Measurements from ENCODE around the gene RAPGEF1.
"Not testable (repeated sequence)": the region's sequence is repeated elsewhere in the genome, so short reads cannot be mapped to it uniquely, and the experiment has no call there.

The RAPGEF1 gene

DNA sequence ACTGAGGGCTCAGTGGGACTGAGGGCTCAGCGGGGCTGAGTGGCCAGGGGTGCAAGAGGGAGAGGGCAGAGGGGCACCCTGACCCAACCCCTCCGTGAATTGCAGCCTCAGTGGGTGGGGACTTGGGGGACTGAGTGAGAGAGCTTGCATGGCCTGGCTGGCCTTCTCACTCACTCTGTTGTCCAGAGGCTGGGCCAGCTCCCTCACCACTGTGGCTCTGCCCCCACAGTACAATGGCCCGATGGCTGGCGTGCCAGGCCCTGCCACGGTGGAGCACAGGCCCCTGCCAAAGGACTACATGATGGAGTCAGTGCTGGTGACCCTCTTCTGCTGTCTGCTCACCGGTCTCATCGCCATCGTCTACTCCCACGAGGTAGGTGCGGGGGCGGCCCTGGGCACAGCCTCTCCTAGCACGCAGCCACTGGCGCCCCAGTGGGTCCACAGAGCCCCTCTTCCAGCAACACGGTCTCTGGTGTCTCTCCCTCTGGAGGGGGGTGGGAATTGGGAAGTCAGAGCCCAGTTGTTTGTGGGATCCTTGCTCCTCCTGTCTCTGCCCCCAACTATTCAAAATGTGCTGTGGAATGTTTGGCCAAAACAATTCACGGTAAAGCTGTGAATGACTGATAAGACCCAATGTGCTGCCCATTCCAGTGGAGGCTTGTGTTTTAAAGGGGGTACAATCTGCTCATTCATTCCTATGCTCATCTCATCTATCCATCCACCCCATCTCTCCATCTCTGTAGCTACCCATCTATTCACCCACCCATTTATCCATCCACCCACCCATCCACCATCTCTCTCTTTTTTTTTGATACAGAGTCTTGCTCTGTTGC is 183.8 kb downstream of the RAPGEF1 start:
- FAIRE-seq (no peak), DNase-seq (ENCODE audit: insufficient read length, low spot score) (no peak)
- TF ChIP-seq POLR2A (IDR thresholded peaks at IDR 0.05; ENCODE audit: low read depth, low read length), result no peak

DNA sequence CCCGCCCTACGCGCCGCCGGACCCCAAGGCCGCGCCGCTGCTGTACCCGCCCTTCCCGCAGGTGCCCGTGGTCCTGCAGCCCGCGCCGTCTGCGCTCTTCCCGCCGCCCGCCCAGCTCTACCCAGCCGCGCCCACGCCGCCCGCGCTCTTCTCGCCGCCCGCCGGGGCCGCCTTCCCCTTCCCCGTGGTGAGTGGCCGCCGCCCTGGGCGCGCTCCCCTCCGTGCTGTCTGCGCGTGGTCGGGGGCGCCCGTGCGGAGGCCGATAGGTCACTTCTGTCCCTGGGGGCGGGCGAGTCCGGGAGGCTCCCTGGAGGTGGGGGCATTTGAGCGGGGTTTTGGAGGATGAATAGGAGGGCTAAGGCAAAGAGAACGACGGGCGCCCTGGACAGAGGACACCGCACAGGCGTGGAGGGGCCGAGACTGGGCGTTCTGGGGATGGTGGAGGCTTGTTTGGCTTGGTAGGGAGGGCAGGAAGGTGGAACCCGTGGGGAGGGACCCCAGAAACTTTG is 185.0 kb downstream of the RAPGEF1 start:
- FAIRE-seq (no peak), DNase-seq (ENCODE audit: insufficient read length, low spot score) (no peak)
- no peak for TF ChIP-seq POLR2A (IDR thresholded peaks at IDR 0.05; ENCODE audit: low read depth, low read length)

DNA sequence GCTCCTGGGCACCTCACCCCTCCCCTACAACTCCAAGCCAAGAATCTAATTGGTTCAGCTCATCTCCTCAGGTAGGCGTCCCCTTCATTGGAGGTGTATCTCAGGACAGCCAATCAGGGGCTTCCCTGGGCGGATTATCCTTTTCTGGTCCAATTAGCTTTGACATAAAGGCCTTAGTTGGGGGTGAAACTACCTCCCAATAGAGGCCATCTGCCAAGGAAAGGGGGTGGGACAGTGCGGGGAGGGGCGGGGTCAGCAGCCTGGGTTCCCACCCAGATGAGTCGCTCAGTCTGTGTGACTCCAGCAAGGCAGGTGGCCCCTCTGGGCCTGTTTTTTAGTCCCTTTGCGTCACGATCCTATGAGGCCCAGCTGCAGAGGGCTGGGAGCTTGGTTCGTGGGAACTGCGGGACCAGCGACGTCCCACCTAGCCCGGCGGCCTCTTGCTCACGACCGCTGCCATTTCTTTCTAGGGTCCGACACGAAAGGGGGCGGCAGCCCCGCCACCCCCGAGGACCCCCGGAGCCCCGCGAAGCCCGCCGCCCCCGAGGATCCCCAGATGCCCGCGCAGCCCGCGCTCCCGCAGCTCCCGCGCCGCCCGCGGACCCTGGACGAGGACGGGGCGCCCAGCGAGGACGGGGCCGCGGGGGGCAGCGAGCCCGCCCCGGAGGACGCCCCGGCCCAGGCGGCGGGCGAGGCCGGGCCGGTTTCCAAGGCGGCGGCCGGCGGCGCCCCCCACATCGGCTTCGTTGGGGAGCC is 185.6 kb downstream of the RAPGEF1 start:
- TF ChIP-seq POLR2A (IDR thresholded peaks at IDR 0.05; ENCODE audit: low read depth, low read length), result no peak
- DNase-seq (ENCODE audit: insufficient read length, low spot score) (no peak), FAIRE-seq (no peak)

DNA sequence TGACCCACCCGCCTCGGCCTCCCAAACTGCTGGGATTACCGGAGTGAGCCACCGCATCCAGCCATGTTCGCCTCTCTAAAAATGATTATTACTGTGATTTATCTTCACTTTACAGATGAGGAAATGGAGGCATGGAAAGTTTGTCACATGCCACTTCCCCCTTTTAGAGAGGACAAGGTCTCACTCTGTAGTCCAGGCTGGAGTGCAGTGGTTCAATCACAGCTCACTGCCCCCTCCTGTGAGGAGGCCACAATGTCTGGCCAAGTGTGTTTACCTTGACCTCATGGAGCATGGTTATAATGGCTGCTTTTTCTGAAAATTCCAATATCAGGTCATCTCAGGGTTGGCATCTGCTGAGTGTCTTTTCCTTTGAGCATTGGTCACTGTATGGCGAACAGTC is 187.8 kb downstream of the RAPGEF1 start:
- FAIRE-seq (no peak), DNase-seq (ENCODE audit: insufficient read length, low spot score) (no peak)
- no peak for TF ChIP-seq POLR2A (IDR thresholded peaks at IDR 0.05; ENCODE audit: low read depth, low read length)

DNA sequence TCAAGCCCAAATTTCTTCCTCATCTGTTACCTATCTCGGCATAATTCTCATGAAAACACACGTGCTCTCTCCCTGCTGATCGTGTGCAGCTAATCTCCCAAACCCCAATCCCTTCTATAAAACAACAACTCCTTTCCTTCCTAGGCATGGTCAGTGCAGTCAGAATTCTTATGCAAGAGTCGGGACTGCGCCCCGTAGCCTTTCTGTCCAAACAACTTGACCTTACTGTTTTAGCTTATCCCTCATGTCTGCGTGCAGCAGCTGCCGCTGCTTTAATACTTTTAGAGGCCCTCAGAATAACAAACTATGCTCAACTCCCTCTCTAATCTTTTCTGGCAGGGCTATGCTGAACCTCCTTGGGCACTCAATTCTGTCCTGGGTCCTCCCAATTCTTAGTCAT is 189.4 kb downstream of the RAPGEF1 start:
- not testable (repeated sequence) for FAIRE-seq; DNase-seq (ENCODE audit: insufficient read length, low spot score)

DNA sequence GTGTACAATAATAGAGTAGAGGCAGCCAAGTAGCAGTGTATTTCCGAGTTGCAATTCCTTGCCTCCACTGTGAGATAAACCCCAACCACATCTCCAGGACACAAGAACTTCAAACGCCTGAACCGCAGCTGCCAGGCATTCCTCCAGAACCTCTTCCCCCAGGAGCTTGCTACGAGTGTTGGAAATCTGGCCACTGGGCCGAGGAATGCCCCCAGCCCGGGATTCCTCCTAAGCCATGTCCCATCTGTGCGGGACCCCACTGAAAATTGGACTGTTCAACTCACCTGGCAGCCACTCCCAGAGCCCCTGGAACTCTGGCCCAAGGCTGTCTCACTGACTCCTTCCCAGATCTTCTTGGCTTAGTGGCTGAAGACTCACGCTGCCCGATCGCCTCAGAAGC is 190.7 kb downstream of the RAPGEF1 start:
- FAIRE-seq; DNase-seq (ENCODE audit: insufficient read length, low spot score): not testable (repeated sequence)

DNA sequence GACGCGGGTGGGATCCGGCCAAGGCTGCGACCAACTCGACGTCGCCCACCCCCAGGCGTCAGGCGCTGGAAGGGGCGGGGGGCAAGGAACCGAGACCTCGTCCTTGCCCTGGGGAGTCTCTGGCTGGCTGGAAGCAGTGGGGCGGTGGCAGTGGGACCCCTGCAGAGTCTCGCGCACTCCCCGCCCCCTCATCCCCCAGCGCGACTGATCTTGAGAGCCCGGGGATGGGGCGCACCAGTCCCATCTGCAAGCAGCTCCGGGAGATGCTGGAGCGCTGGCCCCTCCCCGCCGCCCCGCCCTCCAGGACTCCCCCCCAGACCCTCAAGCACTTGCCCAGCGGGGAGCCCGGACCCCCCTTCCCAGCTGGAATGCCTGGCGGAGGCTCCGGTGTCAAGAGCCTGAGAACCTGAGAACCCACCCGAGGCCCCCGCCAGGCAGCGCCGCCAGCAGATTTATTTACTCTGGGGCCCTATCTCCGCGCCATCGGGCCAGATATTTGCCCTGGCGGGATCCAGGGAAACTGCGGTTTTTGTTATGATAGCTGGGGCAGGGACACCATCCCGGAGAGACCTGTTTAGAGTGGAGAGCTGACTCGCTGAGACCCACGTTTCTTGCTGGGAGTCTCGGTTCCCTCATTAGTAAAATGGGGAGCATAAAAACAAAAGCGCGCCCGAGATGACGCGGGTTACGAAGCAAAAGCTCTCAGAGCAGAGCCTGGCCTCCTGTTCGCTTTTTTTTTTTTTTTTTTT is 193.4 kb downstream of the RAPGEF1 start:
- DNase-seq (ENCODE audit: insufficient read length, low spot score), result no peak
- FAIRE-seq, result no peak
- TF ChIP-seq POLR2A (IDR thresholded peaks at IDR 0.05; ENCODE audit: low read depth, low read length), result no peak

DNA sequence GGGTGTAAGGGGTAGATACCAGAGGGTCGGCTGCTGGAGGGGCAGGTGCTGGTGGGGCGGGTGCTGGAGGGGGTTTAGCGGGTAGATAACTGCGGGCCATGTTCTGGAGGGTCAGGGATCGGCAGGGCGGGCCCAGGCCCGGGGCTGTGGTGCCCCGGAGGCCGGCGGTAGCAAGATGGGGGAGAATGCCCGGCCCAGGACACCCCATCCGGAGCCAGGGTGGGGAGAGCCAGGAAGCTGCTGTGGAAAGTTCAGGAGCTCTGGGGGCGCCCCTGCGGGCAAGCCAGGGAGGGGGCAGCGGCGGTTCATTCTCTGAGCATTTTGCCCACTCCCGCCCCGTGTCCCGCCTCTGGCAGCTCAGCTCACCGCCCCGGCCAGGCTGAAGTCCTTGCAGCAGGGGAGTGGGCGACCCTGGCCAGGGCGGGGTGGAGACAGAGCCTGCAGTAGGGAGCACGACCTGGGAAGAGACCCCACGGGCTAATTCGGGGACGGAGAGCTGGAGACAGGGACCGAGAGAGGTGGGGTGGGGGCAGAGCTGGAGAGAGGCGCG is 194.0 kb downstream of the RAPGEF1 start:
- no peak for DNase-seq (ENCODE audit: insufficient read length, low spot score)
- FAIRE-seq, result no peak
- no peak for TF ChIP-seq POLR2A (IDR thresholded peaks at IDR 0.05; ENCODE audit: low read depth, low read length)

DNA sequence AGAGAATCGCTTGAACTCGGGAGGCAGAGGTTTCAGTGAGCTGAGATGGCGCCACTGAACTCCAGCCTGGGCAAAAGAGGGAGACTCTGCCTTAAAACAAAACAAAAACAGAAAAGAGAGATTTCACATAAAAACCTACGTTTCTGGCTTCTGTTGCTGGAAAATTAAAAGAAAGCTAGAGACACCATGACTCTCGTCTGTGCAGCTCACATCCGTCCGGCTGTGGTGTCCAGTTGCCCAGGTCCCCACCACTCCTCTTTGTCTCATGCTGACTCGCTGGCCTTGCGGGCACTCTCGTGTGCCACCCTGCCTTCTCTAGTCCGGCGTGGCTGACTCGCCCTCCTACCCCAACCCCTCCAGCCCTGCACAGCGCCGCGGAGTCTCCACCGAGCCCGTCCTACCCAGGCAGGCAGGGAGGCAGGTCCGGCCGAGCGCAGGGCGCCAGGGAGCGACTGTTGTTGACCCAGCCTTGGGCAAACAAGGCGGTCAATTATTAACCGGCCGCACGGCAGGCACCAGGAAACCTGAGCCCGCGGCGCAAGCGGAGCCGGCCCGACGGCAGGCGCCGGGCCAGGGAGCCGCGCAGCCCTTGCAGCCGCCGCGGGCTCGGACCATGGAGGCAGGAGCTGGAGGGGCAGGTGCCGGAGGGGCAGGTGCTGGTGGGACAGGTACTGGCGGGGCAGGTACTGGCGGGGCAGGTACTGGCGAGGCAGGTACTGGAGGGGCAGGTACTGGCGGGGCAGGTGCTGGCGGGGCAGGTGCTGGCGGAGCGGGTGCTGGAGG is 194.7 kb downstream of the RAPGEF1 start, which contains the start of gene PRRT1B:
Gene PRRT1B, plus strand, starts transcription at position 521 of the 783 bp plus-strand sequence. Its CDS starts 93 bp downstream, at position 614.
- DNase-seq (ENCODE audit: insufficient read length, low spot score), result no peak
- no peak for FAIRE-seq

DNA sequence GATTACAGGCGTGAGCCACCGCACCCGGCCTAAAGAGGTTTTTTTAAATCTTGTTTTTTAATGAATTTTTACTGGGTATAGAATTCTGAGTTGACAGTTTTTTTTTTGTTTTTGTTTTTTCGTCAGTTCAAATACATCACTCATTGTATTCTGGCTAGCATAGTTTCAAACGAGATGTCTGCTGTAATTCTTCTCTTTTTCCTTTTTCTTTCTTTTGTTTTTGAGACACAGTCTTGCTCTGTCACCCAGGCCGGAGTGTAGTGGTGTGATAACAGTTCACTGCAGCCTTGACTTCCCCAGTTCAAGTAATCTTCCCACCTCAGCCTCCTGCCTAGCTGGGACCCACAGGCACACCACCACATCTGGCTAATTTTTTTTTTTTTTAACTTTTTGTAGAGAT is 196.7 kb downstream of the RAPGEF1 start:
- TF ChIP-seq POLR2A (IDR thresholded peaks at IDR 0.05; ENCODE audit: low read depth, low read length), result no peak
- no peak for DNase-seq (ENCODE audit: insufficient read length, low spot score)
- FAIRE-seq, result no peak

More for the DNA sequence above, 194.7 kb downstream of the RAPGEF1 start, which contains the start of gene PRRT1B:
- TF ChIP-seq POLR2A (IDR thresholded peaks at IDR 0.05; ENCODE audit: low read depth, low read length), result no peak

DNA sequence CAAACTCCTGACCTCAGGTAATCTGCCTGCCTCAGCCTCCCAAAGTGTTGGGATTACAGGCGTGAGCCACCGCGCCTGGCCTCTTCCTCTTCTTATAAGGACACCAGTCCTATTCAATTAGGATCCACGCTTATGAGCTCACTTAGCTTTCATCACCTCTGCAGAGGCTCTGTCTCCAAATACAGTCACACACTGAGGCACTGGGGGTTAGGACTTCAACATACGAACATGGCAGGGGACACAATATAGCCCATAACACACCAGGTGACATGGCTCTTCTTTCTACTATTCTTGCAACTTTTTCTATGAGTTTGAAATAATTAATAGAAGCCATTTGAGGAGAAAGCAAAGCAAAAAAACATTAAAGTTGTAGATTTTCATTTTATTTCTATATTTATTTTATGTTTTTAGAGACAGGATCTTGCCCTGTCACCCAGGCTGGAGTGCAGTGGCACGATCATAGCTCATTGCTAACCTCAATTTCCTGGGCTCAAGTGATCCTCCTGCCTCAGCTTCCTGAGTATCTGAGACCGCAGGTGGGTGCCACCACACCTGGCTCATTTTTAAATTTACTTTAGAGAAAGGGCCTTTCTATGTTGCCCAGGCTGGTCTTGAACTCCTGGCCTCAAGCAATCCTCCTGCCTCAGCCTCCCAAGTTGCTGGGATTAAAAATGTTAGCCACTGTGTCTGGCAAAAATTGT is 200.5 kb downstream of the RAPGEF1 start:
- FAIRE-seq (no peak), DNase-seq (ENCODE audit: insufficient read length, low spot score) (no peak)
- TF ChIP-seq POLR2A (IDR thresholded peaks at IDR 0.05; ENCODE audit: low read depth, low read length), result no peak

DNA sequence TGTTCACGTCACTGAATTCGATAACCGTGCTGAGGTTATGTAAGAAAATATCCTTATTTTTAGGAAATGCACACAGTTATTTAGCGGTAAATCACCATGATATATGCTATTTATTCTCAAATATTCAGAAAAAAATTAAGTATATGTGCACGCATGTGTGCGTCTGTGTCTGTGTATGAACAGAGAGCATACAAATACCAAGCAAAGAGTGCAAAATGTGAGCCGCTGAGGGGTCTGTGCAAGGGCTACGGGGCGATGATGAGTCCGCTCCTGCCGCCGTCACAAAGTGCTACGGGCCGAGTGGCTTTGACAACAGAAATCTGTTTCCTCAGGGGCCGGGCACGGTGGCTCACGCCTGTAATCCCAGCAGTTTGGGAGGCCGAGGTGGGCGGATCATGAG is 201.9 kb downstream of the RAPGEF1 start:
- FAIRE-seq, result no peak
- DNase-seq (ENCODE audit: insufficient read length, low spot score), result no peak
- no peak for TF ChIP-seq POLR2A (IDR thresholded peaks at IDR 0.05; ENCODE audit: low read depth, low read length)
